ENCODE data around the gene CD5L.

CD5L gene

DNA sequence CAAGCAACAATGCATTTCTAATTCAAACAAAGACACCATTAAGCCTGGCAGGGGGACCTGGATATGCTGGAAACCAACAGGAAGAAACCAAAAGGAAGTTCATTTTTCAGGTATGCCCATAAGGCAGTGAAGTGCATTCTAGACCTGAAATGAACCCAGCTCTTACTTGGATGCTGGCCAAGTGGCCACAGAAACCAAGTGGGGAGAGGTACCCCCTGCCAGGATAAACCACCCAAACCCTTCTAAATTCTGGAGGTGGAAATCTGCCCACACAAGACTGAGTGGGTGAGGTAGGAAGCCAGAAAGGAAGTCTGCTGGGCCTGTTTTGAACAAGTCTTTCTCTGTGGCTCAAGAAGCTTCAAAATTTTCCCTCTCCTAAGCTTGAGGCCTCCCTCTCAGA is 2.6 kb downstream of the CD5L start:
- Histone ChIP-seq H3K9me3 (ENCODE audit: control insufficient read depth, low read length) (no peaks in the 10 kb centered on the region), H3K79me1 (replicated peaks; ENCODE audit: low read length, poor library complexity, severe bottlenecking) (no peaks in the 10 kb centered on the region), H4K91ac (ENCODE audit: low read length) (no peak overlapping the region), H2BK12ac (ENCODE audit: low read length in 2 of 2) (no peak overlapping the region), H2BK5ac (ENCODE audit: low read depth, low read length, poor library complexity, severe bottlenecking) (no peak overlapping the region), H3K4ac (ENCODE audit: low read depth in 1 of 2, low read length in 2 of 2) (no peak overlapping the region), H3K9ac (ENCODE audit: low read length) (no peak overlapping the region), H2AK5ac (ENCODE audit: low read length, severe bottlenecking) (no peak overlapping the region), H3K4me2 (ENCODE audit: low read length, poor library complexity, severe bottlenecking) (no peak overlapping the region), H3K18ac (ENCODE audit: low read depth in 1 of 2, low read length in 2 of 2) (no peak overlapping the region), H3K36me3 (ENCODE audit: control insufficient read depth in 1 of 2, insufficient read depth in 2 of 2, low read depth in 1 of 2, low read length in 2 of 2) (no peaks in the 10 kb centered on the region), H4K8ac (ENCODE audit: low read length) (no peak overlapping the region), H3K4me3 (ENCODE audit: insufficient read depth in 1 of 2, low read depth in 1 of 2, low read length in 2 of 2) (no peak overlapping the region), H2BK15ac (ENCODE audit: low read depth, poor library complexity, severe bottlenecking) (no peak overlapping the region), H3K23ac (ENCODE audit: low read length in 2 of 2) (no peak overlapping the region), H3K4me1 (ENCODE audit: control insufficient read depth, insufficient read depth, low read depth, low read length) (no peaks in the 10 kb centered on the region), H2AFZ (ENCODE audit: low read depth, low read length) (no peak overlapping the region), H2BK120ac (ENCODE audit: low read depth, low read length) (no peak overlapping the region), H3K27me3 (ENCODE audit: control insufficient read depth in 1 of 2, insufficient read depth in 1 of 2, low read length in 2 of 2) (peaks cover 0 to 3% of the 10 kb centered on the region in 2 experiments), H3K14ac (ENCODE audit: low read length in 2 of 2) (no peak overlapping the region), H3K27ac (ENCODE audit: low read length, poor library complexity, severe bottlenecking) (no peak overlapping the region)
- no peak for DNase-seq

DNA sequence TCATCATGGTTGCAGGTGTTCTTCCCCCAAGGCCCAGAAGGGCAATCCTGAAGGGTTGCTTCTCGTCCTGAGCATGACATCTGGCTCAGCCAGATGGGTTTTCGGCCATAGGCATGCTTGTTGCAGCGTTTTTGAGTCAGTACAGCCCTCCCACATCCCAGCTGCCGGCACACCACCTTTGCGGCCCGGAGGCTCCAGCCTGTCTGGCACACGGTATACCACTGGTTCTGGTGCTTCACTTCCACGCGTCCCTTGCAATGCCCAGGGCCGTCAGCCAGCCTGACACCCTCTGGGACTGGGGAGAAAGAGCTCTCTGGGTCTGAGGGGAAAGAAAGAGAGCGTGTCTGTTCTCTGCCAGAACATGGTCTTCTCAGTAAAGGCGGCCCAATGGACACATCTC is 7.2 kb downstream of the CD5L start:
- no peak overlapping the region for H3K4me2 ChIP-seq (ENCODE audit: low read length, poor library complexity, severe bottlenecking)
- no peak overlapping the region for H2BK12ac ChIP-seq (ENCODE audit: low read length in 2 of 2)
- H4K8ac ChIP-seq (ENCODE audit: low read length), result no peak overlapping the region
- no peak overlapping the region for H2BK120ac ChIP-seq (ENCODE audit: low read depth, low read length)
- no peak overlapping the region for H3K4me3 ChIP-seq (ENCODE audit: insufficient read depth in 1 of 2, low read depth in 1 of 2, low read length in 2 of 2)
- WGBS, result 78% methylated on average over 12 of the region's 12 CpGs
- no peak overlapping the region for H3K18ac ChIP-seq (ENCODE audit: low read depth in 1 of 2, low read length in 2 of 2)
- H3K9ac ChIP-seq (ENCODE audit: low read length), result no peak overlapping the region
- no peak overlapping the region for H2AK5ac ChIP-seq (ENCODE audit: low read length, severe bottlenecking)
- no peak overlapping the region for H3K14ac ChIP-seq (ENCODE audit: low read length in 2 of 2)
- peaks cover 0 to 8% of the 10 kb centered on the region in 2 experiments for H3K27me3 ChIP-seq (ENCODE audit: control insufficient read depth in 1 of 2, insufficient read depth in 1 of 2, low read length in 2 of 2)
- no peaks in the 10 kb centered on the region for H3K9me3 ChIP-seq (ENCODE audit: control insufficient read depth, low read length)
- DNase-seq, result no peak
- no peak overlapping the region for H2BK5ac ChIP-seq (ENCODE audit: low read depth, low read length, poor library complexity, severe bottlenecking)
- no peak overlapping the region for H3K4ac ChIP-seq (ENCODE audit: low read depth in 1 of 2, low read length in 2 of 2)
- H2AFZ ChIP-seq (ENCODE audit: low read depth, low read length), result no peak overlapping the region
- H4K91ac ChIP-seq (ENCODE audit: low read length), result no peak overlapping the region
- no peak overlapping the region for H3K27ac ChIP-seq (ENCODE audit: low read length, poor library complexity, severe bottlenecking)
- no peak overlapping the region for H3K23ac ChIP-seq (ENCODE audit: low read length in 2 of 2)
- no peak overlapping the region for H2BK15ac ChIP-seq (ENCODE audit: low read depth, poor library complexity, severe bottlenecking)
- H3K4me1 ChIP-seq (ENCODE audit: control insufficient read depth, insufficient read depth, low read depth, low read length), result no peaks in the 10 kb centered on the region
- no peaks in the 10 kb centered on the region for H3K36me3 ChIP-seq (ENCODE audit: control insufficient read depth in 1 of 2, insufficient read depth in 2 of 2, low read depth in 1 of 2, low read length in 2 of 2)
- H3K79me1 ChIP-seq (replicated peaks; ENCODE audit: low read length, poor library complexity, severe bottlenecking), result no peaks in the 10 kb centered on the region

DNA sequence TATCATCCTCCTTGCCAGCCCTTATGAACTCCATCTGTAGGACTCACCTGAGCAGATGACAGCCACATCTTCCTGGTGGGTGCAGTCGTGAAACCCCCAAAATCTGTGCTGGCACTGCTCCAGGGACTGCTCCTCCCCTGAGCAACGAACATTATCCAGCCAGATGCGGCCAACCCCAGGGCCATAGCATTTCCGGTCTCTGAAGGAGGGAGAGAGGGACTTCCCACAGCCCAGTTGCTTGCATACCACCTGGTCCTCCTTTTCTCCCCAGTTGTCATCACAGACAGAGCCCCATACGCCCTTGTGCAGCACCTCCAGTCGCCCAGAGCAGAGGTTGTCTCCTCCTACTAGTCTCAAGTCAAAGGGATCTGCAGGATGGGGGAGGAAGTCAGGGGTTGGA is 8.5 kb downstream of the CD5L start:
- 69% methylated on average over 3 of the region's 6 CpGs for WGBS

DNA sequence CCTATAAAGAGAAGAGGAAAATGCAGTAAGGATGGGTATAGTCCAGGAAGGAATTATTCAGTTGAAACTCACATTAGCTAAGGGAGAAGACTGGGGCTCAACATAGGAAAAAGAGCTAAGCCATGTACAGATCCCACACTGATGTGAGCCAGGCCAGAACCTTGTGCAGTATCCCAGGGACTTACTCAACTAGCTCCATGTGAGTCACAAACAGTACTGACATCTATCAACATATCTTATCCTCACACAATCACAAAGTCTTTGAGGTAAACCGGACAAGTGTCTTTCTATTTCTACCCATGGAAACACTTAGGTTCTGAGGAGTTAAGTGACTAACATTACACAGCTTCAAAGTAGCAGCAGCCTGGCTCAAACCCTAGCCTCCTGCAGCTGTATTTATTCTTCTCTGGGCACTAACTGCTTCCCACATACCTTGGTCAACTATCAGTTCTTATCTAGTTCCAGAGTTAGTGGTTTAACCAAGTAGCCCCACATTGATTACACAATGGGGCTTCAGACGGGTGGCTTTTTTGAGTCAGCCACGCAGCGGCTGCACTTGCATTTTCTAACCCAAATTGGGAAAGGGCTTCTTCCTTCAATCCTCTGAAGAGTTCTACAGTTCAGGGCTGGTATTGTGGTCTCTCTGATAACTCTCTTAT is 9.5 kb downstream of the CD5L start:
- H2AFZ ChIP-seq (ENCODE audit: low read depth, low read length), result no peak overlapping the region
- WGBS, result 88% methylated on average over 4 of the region's 4 CpGs
- no peaks in the 10 kb centered on the region for H3K79me1 ChIP-seq (replicated peaks; ENCODE audit: low read length, poor library complexity, severe bottlenecking)
- H4K8ac ChIP-seq (ENCODE audit: low read length), result no peak overlapping the region
- no peak overlapping the region for H2AK5ac ChIP-seq (ENCODE audit: low read length, severe bottlenecking)
- no peak overlapping the region for H2BK12ac ChIP-seq (ENCODE audit: low read length in 2 of 2)
- no peak overlapping the region for H3K14ac ChIP-seq (ENCODE audit: low read length in 2 of 2)
- H3K4ac ChIP-seq (ENCODE audit: low read depth in 1 of 2, low read length in 2 of 2), result no peak overlapping the region
- H3K27ac ChIP-seq (ENCODE audit: low read length, poor library complexity, severe bottlenecking), result no peak overlapping the region
- H3K36me3 ChIP-seq (ENCODE audit: control insufficient read depth in 1 of 2, insufficient read depth in 2 of 2, low read depth in 1 of 2, low read length in 2 of 2), result no peaks in the 10 kb centered on the region
- H3K18ac ChIP-seq (ENCODE audit: low read depth in 1 of 2, low read length in 2 of 2), result no peak overlapping the region
- H2BK15ac ChIP-seq (ENCODE audit: low read depth, poor library complexity, severe bottlenecking), result no peak overlapping the region
- H3K4me1 ChIP-seq (ENCODE audit: control insufficient read depth, insufficient read depth, low read depth, low read length), result no peaks in the 10 kb centered on the region
- no peak overlapping the region for H2BK120ac ChIP-seq (ENCODE audit: low read depth, low read length)
- no peak overlapping the region for H3K9ac ChIP-seq (ENCODE audit: low read length)
- DNase-seq, result no peak
- no peak overlapping the region for H3K23ac ChIP-seq (ENCODE audit: low read length in 2 of 2)
- no peak overlapping the region for H3K4me2 ChIP-seq (ENCODE audit: low read length, poor library complexity, severe bottlenecking)
- H2BK5ac ChIP-seq (ENCODE audit: low read depth, low read length, poor library complexity, severe bottlenecking), result no peak overlapping the region
- H3K9me3 ChIP-seq (ENCODE audit: control insufficient read depth, low read length), result no peaks in the 10 kb centered on the region
- no peak overlapping the region for H3K4me3 ChIP-seq (ENCODE audit: insufficient read depth in 1 of 2, low read depth in 1 of 2, low read length in 2 of 2)
- H4K91ac ChIP-seq (ENCODE audit: low read length), result no peak overlapping the region
- peaks cover 0 to 8% of the 10 kb centered on the region in 2 experiments for H3K27me3 ChIP-seq (ENCODE audit: control insufficient read depth in 1 of 2, insufficient read depth in 1 of 2, low read length in 2 of 2)

More for the DNA sequence above, 8.5 kb downstream of the CD5L start:
- no peak overlapping the region for H2BK15ac ChIP-seq (ENCODE audit: low read depth, poor library complexity, severe bottlenecking)
- H3K4me3 ChIP-seq (ENCODE audit: insufficient read depth in 1 of 2, low read depth in 1 of 2, low read length in 2 of 2), result no peak overlapping the region
- no peak overlapping the region for H3K4me2 ChIP-seq (ENCODE audit: low read length, poor library complexity, severe bottlenecking)
- no peak overlapping the region for H3K14ac ChIP-seq (ENCODE audit: low read length in 2 of 2)
- H3K4ac ChIP-seq (ENCODE audit: low read depth in 1 of 2, low read length in 2 of 2), result no peak overlapping the region
- H2BK120ac ChIP-seq (ENCODE audit: low read depth, low read length), result no peak overlapping the region
- H4K8ac ChIP-seq (ENCODE audit: low read length), result no peak overlapping the region
- no peaks in the 10 kb centered on the region for H3K4me1 ChIP-seq (ENCODE audit: control insufficient read depth, insufficient read depth, low read depth, low read length)
- no peaks in the 10 kb centered on the region for H3K79me1 ChIP-seq (replicated peaks; ENCODE audit: low read length, poor library complexity, severe bottlenecking)
- no peak overlapping the region for H3K18ac ChIP-seq (ENCODE audit: low read depth in 1 of 2, low read length in 2 of 2)
- H3K27me3 ChIP-seq (ENCODE audit: control insufficient read depth in 1 of 2, insufficient read depth in 1 of 2, low read length in 2 of 2), result peaks cover 0 to 8% of the 10 kb centered on the region in 2 experiments
- no peak overlapping the region for H3K9ac ChIP-seq (ENCODE audit: low read length)
- DNase-seq, result no peak
- H2AFZ ChIP-seq (ENCODE audit: low read depth, low read length), result no peak overlapping the region
- H3K23ac ChIP-seq (ENCODE audit: low read length in 2 of 2), result no peak overlapping the region
- H2BK12ac ChIP-seq (ENCODE audit: low read length in 2 of 2), result no peak overlapping the region
- H3K36me3 ChIP-seq (ENCODE audit: control insufficient read depth in 1 of 2, insufficient read depth in 2 of 2, low read depth in 1 of 2, low read length in 2 of 2), result no peaks in the 10 kb centered on the region
- no peak overlapping the region for H2BK5ac ChIP-seq (ENCODE audit: low read depth, low read length, poor library complexity, severe bottlenecking)
- no peaks in the 10 kb centered on the region for H3K9me3 ChIP-seq (ENCODE audit: control insufficient read depth, low read length)
- no peak overlapping the region for H4K91ac ChIP-seq (ENCODE audit: low read length)
- no peak overlapping the region for H2AK5ac ChIP-seq (ENCODE audit: low read length, severe bottlenecking)
- H3K27ac ChIP-seq (ENCODE audit: low read length, poor library complexity, severe bottlenecking), result no peak overlapping the region
